T-cell (primary cell): Measurements from ENCODE around the gene GRM7. TPM values are rescaled to one million over a fixed set of nuclear protein-coding genes. Genes with fewer than 3 reads are reported as not detected.

ENCODE experiments used
- ATAC-seq, 4 experiments: fragments of 200-7000 bp in 3 of 4; fragments of 150-1000 bp in 1 of 4; cut with Tn5 transposase; replicated peaks in 1 of 4; 1 replicate in 3 of 4; 2 replicates in 1 of 4; pipeline ENCODE4 v1.10.0; 2021; ENCODE audit warnings: moderate library complexity in 3 of 4, mild to moderate bottlenecking in 2 of 4, moderate number of reproducible peaks in 1 of 4
- CTCF ChIA-PET, 2 donors: fragments of 300-600 bp; sonication (Branson Sonifier 250); formaldehyde crosslinking; loops; one replicate each; lab custom pipeline; 2022; ENCODE audit warnings: antibody characterized with exemption in 2 of 2; lab: Charles Lee
- POLR2A ChIA-PET, 2 donors: fragments of 300-600 bp; sonication (Branson Sonifier 250); formaldehyde crosslinking; loops; one replicate each; lab custom pipeline; 2022; ENCODE audit warnings: antibody characterized with exemption in 2 of 2; lab: Charles Lee
- DNase-seq, 35 experiments: peaks; one replicate each; pipeline versions ENCODE4 v3.0.0 to v3.0.0-alpha.2; 2013 to 2023
- H3K27ac ChIP-seq: one replicate; pipeline ENCODE4 v1.5.1; 2013; ENCODE audit warnings: low read length
- H3K27me3 ChIP-seq, 2 experiments: replicated peaks in 1 of 2; 1 replicate in 1 of 2; 2 replicates in 1 of 2; pipeline versions ENCODE4 v1.6.1 to v1.7.0; 2013; ENCODE audit warnings: low read length in 1 of 2, mixed read lengths in 1 of 2; ENCODE audit not compliant: control insufficient read depth in 2 of 2, insufficient read depth in 2 of 2; ENCODE audit errors: extremely low read depth in 1 of 2
- H3K36me3 ChIP-seq, 2 donors: 1 replicate in 1 of 2; 2 replicates in 1 of 2; pipeline versions ENCODE4 v1.6.1 to v1.7.0; 2013; ENCODE audit warnings: low read length in 1 of 2; ENCODE audit not compliant: control insufficient read depth in 2 of 2, insufficient read depth in 1 of 2; ENCODE audit errors: extremely low read depth in 1 of 2
- H3K4me1 ChIP-seq, 2 experiments: 1 replicate in 1 of 2; 2 replicates in 1 of 2; pipeline versions ENCODE4 v1.6.1 to v1.7.0; 2013; ENCODE audit warnings: low read length in 2 of 2, mixed read lengths in 1 of 2; ENCODE audit not compliant: insufficient read depth in 2 of 2, control insufficient read depth in 1 of 2; ENCODE audit errors: extremely low read depth in 1 of 2
- H3K4me3 ChIP-seq, 2 donors: 1 replicate in 1 of 2; 2 replicates in 1 of 2; pipeline versions ENCODE4 v1.5.1 to v1.7.0; 2013; ENCODE audit warnings: mild to moderate bottlenecking in 2 of 2, low read length in 1 of 2, moderate library complexity in 1 of 2; ENCODE audit not compliant: control insufficient read depth in 1 of 2; ENCODE audit errors: extremely low read depth in 1 of 2
- H3K9me3 ChIP-seq: 2 replicates; pipeline ENCODE4 v1.7.0; 2013
- H3K27ac Mint-ChIP-seq, 2 donors: one replicate each; pipeline ENCODE4 v1.8.0; 2020 to 2021; ENCODE audit warnings: mild to moderate bottlenecking in 2 of 2, mixed read lengths in 2 of 2
- H3K27me3 Mint-ChIP-seq, 2 donors: one replicate each; pipeline ENCODE4 v1.8.0; 2021 to 2022; ENCODE audit warnings: mixed read lengths in 2 of 2
- H3K36me3 Mint-ChIP-seq: one replicate; pipeline ENCODE4 v1.8.0; 2021; ENCODE audit warnings: mixed read lengths
- H3K4me1 Mint-ChIP-seq, 3 donors: one replicate each; pipeline ENCODE4 v1.8.0; 2020 to 2022; ENCODE audit warnings: mixed read lengths in 3 of 3, mild to moderate bottlenecking in 1 of 3
- H3K4me3 Mint-ChIP-seq, 3 donors: one replicate each; pipeline ENCODE4 v1.8.0; 2020 to 2022; ENCODE audit warnings: mild to moderate bottlenecking in 3 of 3, mixed read lengths in 3 of 3, moderate library complexity in 3 of 3
- H3K9me3 Mint-ChIP-seq, 3 donors: one replicate each; pipeline ENCODE4 v1.8.0; 2020 to 2022; ENCODE audit warnings: mixed read lengths in 3 of 3
- WGBS: methylation state at CpG from one replicate; pipeline ENCODE4 v1.1.5; 2013; ENCODE audit warnings: missing lambda C conversion rate; ENCODE audit not compliant: insufficient coverage; 5-methylcytosine and 5-hydroxymethylcytosine counted together
- total RNA-seq, 35 experiments: library from RNA in 6 of 35; stranded (reverse) in 6 of 35; fragments of 120-200 nt in 1 of 35; gene quantifications; one replicate each; pipeline versions ENCODE4 v1.2.1 to v1.2.4 and lab custom pipeline; 2013 to 2026

The GRM7 gene
- total RNA-seq, 5 donors from 2014 or later (not counting 1 experiment from before 2014, with no cell fraction given), result not detected

- ATAC-seq, result no peak
- CTCF ChIA-PET, result no interaction called here
- 100% methylated on average over 1 of the region's 1 CpG for WGBS
- POLR2A ChIA-PET, result no interaction called here
- no peak overlapping the region for H3K4me3 Mint-ChIP-seq
- no peaks in the 10 kb centered on the region for H3K27me3 ChIP-seq
- DNase-seq, result no peak
- no peak overlapping the region for H3K27ac ChIP-seq
- no peaks in the 10 kb centered on the region for H3K9me3 ChIP-seq
- no peak overlapping the region for H3K27ac Mint-ChIP-seq
- no peaks in the 10 kb centered on the region for H3K4me1 Mint-ChIP-seq
- peaks cover 0 to 6% (median 5%) of the 10 kb centered on the region in 3 donors for H3K9me3 Mint-ChIP-seq
- H3K4me1 ChIP-seq, result no peaks in the 10 kb centered on the region
- H3K27me3 Mint-ChIP-seq, result no peaks in the 10 kb centered on the region
- no peaks in the 10 kb centered on the region for H3K36me3 ChIP-seq
- no peaks in the 10 kb centered on the region for H3K36me3 Mint-ChIP-seq
- H3K4me3 ChIP-seq, result no peak overlapping the region
These were observed 659.1 kb downstream of the GRM7 start for GRCh38 chr3:7520059-7520458.

DNA sequence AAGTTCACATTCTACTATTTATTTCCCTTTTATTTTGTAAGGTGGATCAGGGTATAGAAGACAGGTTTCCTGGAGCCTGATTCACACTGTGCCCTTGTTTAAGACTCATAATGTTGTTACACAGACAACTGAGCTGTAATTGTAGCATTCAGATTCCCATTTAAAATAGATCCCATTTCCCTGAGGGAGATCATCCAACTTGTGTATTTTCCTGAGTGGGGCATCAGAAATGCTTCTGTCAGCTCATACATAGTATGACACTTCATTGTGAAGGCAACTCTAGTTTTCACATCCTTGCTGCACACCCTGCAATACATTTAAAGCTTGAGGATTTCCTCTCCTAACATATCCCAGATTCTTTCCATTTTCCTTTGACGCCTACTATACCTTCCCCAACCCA is 659.7 kb downstream of the GRM7 start:
- CTCF ChIA-PET, result no interaction called here
- Mint-ChIP-seq H3K36me3 (no peaks in the 10 kb centered on the region), H3K27me3 (no peaks in the 10 kb centered on the region), H3K27ac (no peak overlapping the region), H3K9me3 (peaks cover 0 to 7% (median 6%) of the 10 kb centered on the region in 3 donors), H3K4me1 (no peaks in the 10 kb centered on the region), H3K4me3 (no peak overlapping the region)
- ATAC-seq, result no peak
- Histone ChIP-seq H3K27ac (no peak overlapping the region), H3K36me3 (no peaks in the 10 kb centered on the region), H3K4me1 (no peaks in the 10 kb centered on the region), H3K27me3 (no peaks in the 10 kb centered on the region), H3K4me3 (no peak overlapping the region), H3K9me3 (no peaks in the 10 kb centered on the region)
- no peak for DNase-seq
- no CpG with 5 or more reads among the region's 1 CpG for WGBS
- POLR2A ChIA-PET, result no interaction called here

DNA sequence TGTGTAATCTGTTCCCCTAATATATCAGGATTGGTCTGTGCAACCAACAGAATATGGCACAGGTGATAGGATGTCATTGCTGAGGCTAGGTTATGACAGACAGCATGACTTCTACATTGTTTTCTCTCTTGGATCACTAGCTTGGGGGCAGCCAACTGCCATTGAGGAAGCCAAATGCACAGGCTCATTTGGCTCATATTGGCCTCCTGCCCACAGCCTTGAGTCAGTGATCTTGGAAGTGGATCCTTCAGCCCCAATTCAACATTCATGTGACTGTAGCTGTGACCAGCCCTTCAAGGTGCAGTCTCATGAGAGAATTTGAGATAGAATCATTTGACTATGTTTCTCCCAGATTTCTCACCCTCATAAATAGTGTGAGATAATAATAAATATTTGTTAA is 675.6 kb downstream of the GRM7 start:
- Histone ChIP-seq H3K4me3 (no peak overlapping the region), H3K27ac (no peak overlapping the region), H3K36me3 (no peaks in the 10 kb centered on the region), H3K4me1 (no peaks in the 10 kb centered on the region), H3K27me3 (no peaks in the 10 kb centered on the region), H3K9me3 (no peaks in the 10 kb centered on the region)
- no peaks in the 10 kb centered on the region for H3K4me1 Mint-ChIP-seq
- no peak for ATAC-seq
- no peak for DNase-seq
- peaks cover 0 to 8% (median 7%) of the 10 kb centered on the region in 3 donors for H3K9me3 Mint-ChIP-seq
- peaks cover 3 to 9% of the 10 kb centered on the region in 2 donors for H3K27me3 Mint-ChIP-seq
- ChIA-PET POLR2A (no interaction called here), CTCF (no interaction called here)
- H3K4me3 Mint-ChIP-seq, result no peak overlapping the region
- H3K27ac Mint-ChIP-seq, result no peak overlapping the region
- H3K36me3 Mint-ChIP-seq, result no peaks in the 10 kb centered on the region

DNA sequence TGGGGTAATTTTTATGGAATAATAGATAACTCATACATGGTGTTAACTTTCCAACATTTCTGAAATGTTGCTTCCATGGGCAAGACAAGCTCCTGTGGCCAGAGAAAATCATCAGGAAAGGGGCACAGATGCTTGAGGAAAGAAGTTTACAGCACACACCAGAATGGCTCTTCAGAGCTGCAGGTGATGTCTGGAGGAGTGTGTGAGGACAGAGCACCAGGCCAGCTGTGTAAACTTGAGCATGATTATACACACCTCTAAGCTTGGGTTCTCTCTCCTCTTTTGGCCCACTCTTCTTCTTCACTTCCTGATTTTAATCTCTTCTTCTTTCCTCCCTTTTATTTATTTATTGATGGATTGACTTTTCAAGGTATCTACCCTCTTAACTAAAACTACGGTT is 676.0 kb downstream of the GRM7 start:
- Histone ChIP-seq H3K27me3 (no peaks in the 10 kb centered on the region), H3K27ac (no peak overlapping the region), H3K4me1 (no peaks in the 10 kb centered on the region), H3K4me3 (no peak overlapping the region), H3K36me3 (no peaks in the 10 kb centered on the region), H3K9me3 (no peaks in the 10 kb centered on the region)
- Mint-ChIP-seq H3K4me3 (no peak overlapping the region), H3K4me1 (no peaks in the 10 kb centered on the region), H3K9me3 (peaks cover 0 to 4% (median 4%) of the 10 kb centered on the region in 3 donors), H3K27me3 (peaks cover 3 to 9% of the 10 kb centered on the region in 2 donors), H3K27ac (no peak overlapping the region), H3K36me3 (no peaks in the 10 kb centered on the region)
- ATAC-seq (no peak), DNase-seq (no peak)
- CTCF ChIA-PET, result no interaction called here
- WGBS, result no CpG with 5 or more reads among the region's 1 CpG
- POLR2A ChIA-PET, result no interaction called here

DNA sequence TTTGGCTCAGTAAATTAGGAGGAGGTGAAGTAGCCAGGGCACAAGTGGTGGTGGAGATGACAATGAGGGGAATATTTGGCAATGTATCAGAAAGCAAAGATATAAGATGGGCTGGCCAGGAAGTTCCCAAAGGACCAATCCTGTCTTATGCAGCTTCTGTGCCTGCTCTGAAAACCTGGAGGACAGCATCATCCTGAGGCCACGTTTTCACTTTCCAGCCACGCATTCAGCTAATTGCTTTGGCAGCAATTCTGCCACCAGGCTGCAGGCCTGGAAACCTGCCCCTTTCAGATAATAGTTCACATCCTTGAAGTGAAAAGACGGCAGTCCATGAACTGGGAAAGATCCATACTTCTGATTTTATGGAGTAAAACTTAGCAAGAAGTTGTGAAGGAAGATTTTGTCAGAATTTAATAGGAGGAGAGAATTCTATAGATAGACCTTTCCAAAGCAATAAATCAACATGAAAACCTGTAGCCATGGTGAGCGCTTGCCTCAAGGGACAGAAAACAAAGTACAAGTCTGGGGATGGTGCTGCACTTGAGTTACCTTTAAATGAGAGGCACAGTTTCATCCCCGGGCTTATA is 682.5 kb downstream of the GRM7 start:
- no peak overlapping the region for H3K4me3 ChIP-seq
- ATAC-seq (no peak), DNase-seq (no peak)
- Mint-ChIP-seq H3K4me1 (no peaks in the 10 kb centered on the region), H3K27me3 (no peaks in the 10 kb centered on the region), H3K4me3 (no peak overlapping the region), H3K9me3 (peaks cover 0 to 3% (median 2%) of the 10 kb centered on the region in 3 donors), H3K27ac (no peak overlapping the region), H3K36me3 (no peaks in the 10 kb centered on the region)
- H3K27me3 ChIP-seq, result no peaks in the 10 kb centered on the region
- no peaks in the 10 kb centered on the region for H3K9me3 ChIP-seq
- no peaks in the 10 kb centered on the region for H3K4me1 ChIP-seq
- 65% methylated on average over 3 of the region's 5 CpGs for WGBS
- H3K36me3 ChIP-seq, result no peaks in the 10 kb centered on the region
- POLR2A ChIA-PET, result no interaction called here
- CTCF ChIA-PET, result no interaction called here
- H3K27ac ChIP-seq, result no peak overlapping the region

DNA sequence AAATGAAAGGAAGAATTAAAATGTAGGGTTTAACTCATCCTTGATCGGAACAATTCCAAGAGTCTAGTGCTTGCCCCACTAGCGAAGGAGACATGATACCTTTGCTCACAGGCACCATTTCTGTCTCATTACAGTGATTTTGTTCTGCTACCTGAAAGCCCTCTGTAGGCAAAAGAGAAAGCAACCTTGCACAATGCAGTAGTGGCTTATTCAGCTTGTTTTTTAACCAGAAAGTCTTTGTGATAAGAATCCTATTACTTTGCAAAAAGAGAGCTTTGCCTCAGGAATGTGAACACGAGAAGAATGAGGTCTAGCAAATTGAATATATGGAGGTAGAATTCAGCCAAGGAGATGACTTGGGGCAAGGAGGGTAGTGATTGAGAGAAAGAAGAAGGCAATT is 684.4 kb downstream of the GRM7 start:
- H3K36me3 Mint-ChIP-seq, result no peaks in the 10 kb centered on the region
- no peak overlapping the region for H3K4me3 ChIP-seq
- no peaks in the 10 kb centered on the region for H3K9me3 ChIP-seq
- no peaks in the 10 kb centered on the region for H3K27me3 ChIP-seq
- ATAC-seq (no peak), DNase-seq (no peak)
- peaks cover 0 to 3% (median 2%) of the 10 kb centered on the region in 3 donors for H3K9me3 Mint-ChIP-seq
- 36% methylated on average over 1 of the region's 3 CpGs for WGBS
- H3K4me1 Mint-ChIP-seq, result no peaks in the 10 kb centered on the region
- H3K4me1 ChIP-seq, result no peaks in the 10 kb centered on the region
- H3K27me3 Mint-ChIP-seq, result no peaks in the 10 kb centered on the region
- no peak overlapping the region for H3K4me3 Mint-ChIP-seq
- no peaks in the 10 kb centered on the region for H3K36me3 ChIP-seq
- H3K27ac Mint-ChIP-seq, result no peak overlapping the region
- no peak overlapping the region for H3K27ac ChIP-seq
- CTCF ChIA-PET, result no interaction called here
- POLR2A ChIA-PET, result no interaction called here

DNA sequence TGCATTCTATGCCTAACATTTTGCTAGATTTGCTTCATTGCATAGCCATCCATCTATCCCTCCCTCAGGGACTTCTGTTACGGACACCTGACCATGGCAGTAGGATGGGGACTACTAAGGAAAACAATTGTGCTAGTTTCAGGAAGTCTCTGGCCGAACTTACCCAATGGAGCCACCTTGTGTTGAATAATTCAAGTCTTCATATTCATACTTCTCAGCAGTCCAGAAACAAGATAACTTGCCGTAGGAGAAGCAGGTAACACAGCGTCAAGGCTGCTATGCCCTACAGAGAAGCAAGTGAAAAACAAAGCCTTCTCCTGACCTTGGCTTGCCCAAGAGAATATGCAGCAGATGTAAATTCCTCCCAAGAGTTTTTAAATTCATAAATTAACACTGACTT is 685.3 kb downstream of the GRM7 start:
- no peaks in the 10 kb centered on the region for H3K27me3 Mint-ChIP-seq
- ATAC-seq, result no peak
- CTCF ChIA-PET, result no interaction called here
- H3K4me1 Mint-ChIP-seq, result no peaks in the 10 kb centered on the region
- no peak for DNase-seq
- Histone ChIP-seq H3K4me3 (no peak overlapping the region), H3K9me3 (no peaks in the 10 kb centered on the region), H3K36me3 (no peaks in the 10 kb centered on the region), H3K27me3 (no peaks in the 10 kb centered on the region), H3K27ac (no peak overlapping the region), H3K4me1 (no peaks in the 10 kb centered on the region)
- POLR2A ChIA-PET, result no interaction called here
- no peak overlapping the region for H3K4me3 Mint-ChIP-seq
- 100% methylated on average over 1 of the region's 4 CpGs for WGBS
- H3K36me3 Mint-ChIP-seq, result no peaks in the 10 kb centered on the region
- H3K9me3 Mint-ChIP-seq, result peaks cover 0 to 3% (median 2%) of the 10 kb centered on the region in 3 donors
- H3K27ac Mint-ChIP-seq, result no peak overlapping the region
